Measurements from ENCODE around the gene USP32.
A peak's percentile ranks its signal among the peaks of the same experiment; 100 is the strongest.
"Not testable (repeated sequence)": the region's sequence is repeated elsewhere in the genome, so short reads cannot be mapped to it uniquely, and the experiment has no call there.

The USP32 gene

GRCh38 chr17:60392042-60392844 lies at the start of gene USP32:
Gene USP32, minus strand, starts transcription at chr17:60392133. Its CDS starts 194 bp downstream, at chr17:60391939.
- peak; percentile 85 for DNase-seq

GRCh38 chr17:60439501-60439900 lies 47.6 kb upstream of the USP32 start:
- no peak for DNase-seq

GRCh38 chr17:60436676-60437075 lies 44.7 kb upstream of the USP32 start:
- DNase-seq: no peak

GRCh38 chr17:60435244-60436167 lies 43.6 kb upstream of the USP32 start:
- DNase-seq: peak; percentile 26

GRCh38 chr17:60433021-60433997 lies 41.4 kb upstream of the USP32 start:
- not testable (repeated sequence) for DNase-seq

GRCh38 chr17:60430561-60430960 lies 38.6 kb upstream of the USP32 start:
- not testable (repeated sequence) for DNase-seq

GRCh38 chr17:60428491-60428890 lies 36.6 kb upstream of the USP32 start:
- DNase-seq: not testable (repeated sequence)

GRCh38 chr17:60426596-60426995 lies 34.7 kb upstream of the USP32 start:
- no peak for DNase-seq

GRCh38 chr17:60425626-60426025 lies 33.7 kb upstream of the USP32 start:
- DNase-seq: no peak

GRCh38 chr17:60423865-60424264 lies 31.9 kb upstream of the USP32 start:
- DNase-seq: no peak

- DNase-seq: no peak
Measured at GRCh38 chr17:60422162-60422665, 30.3 kb upstream of the USP32 start, which contains the start of gene CHCT1. Gene CHCT1, plus strand, starts transcription at chr17:60422489. Its CDS starts 104 bp downstream, at chr17:60422593.

- peak; percentile 52 for DNase-seq
Measured at GRCh38 chr17:60421273-60422161, 29.6 kb upstream of the USP32 start.

- not testable (repeated sequence) for DNase-seq
Measured at GRCh38 chr17:60419875-60420274, 27.9 kb upstream of the USP32 start.

GRCh38 chr17:60419003-60419402 lies 27.1 kb upstream of the USP32 start:
- not testable (repeated sequence) for DNase-seq

- no peak for DNase-seq
Measured at GRCh38 chr17:60416368-60416925, 24.5 kb upstream of the USP32 start.

- DNase-seq: no peak
Measured at GRCh38 chr17:60415146-60415545, 23.2 kb upstream of the USP32 start.

- no peak for DNase-seq
Measured at GRCh38 chr17:60412701-60413100, 20.8 kb upstream of the USP32 start.

- DNase-seq: no peak
Measured at GRCh38 chr17:60410001-60410400, 18.1 kb upstream of the USP32 start.

GRCh38 chr17:60406887-60407286 lies 15.0 kb upstream of the USP32 start:
- DNase-seq: no peak

GRCh38 chr17:60403962-60404361 lies 12.0 kb upstream of the USP32 start:
- no peak for DNase-seq

- DNase-seq: no peak
Measured at GRCh38 chr17:60403523-60403810, 11.5 kb upstream of the USP32 start.

All from KG1 (cell line).